Astrocyte (in vitro differentiated cells and primary cell): ENCODE data around the gene GFER. TPM values are rescaled to one million over a fixed set of nuclear protein-coding genes. Genes with fewer than 3 reads are reported as not detected.

ENCODE experiments used
- DNase-seq: peaks from one replicate; pipeline ENCODE4 v3.0.0-alpha.2; 2010; ENCODE audit warnings: low read depth
- FAIRE-seq: peaks from 2 replicates; lab custom pipeline; 2011; peaks lifted over from hg19 to GRCh38; lab: Jason Lieb, UNC
- H2AFZ ChIP-seq: 2 replicates; pipeline ENCODE4 v1.6.0; 2012; ENCODE audit warnings: low read depth, low read length, inconsistent platforms
- H3K27ac ChIP-seq: 2 replicates; pipeline ENCODE4 v1.5.1; 2011; ENCODE audit warnings: low read depth, low read length, inconsistent platforms
- H3K27me3 ChIP-seq: 2 replicates; pipeline ENCODE4 v1.6.0; 2011; ENCODE audit warnings: low read length, inconsistent platforms; ENCODE audit not compliant: insufficient read depth
- H3K36me3 ChIP-seq: 2 replicates; pipeline ENCODE4 v1.5.1; 2011; ENCODE audit warnings: low read length, inconsistent platforms; ENCODE audit not compliant: insufficient read depth
- H3K4me1 ChIP-seq: 2 replicates; pipeline ENCODE4 v1.5.1; 2011; ENCODE audit warnings: low read length, inconsistent platforms; ENCODE audit not compliant: insufficient read depth
- H3K4me2 ChIP-seq: 2 replicates; pipeline ENCODE4 v1.6.0; 2012; ENCODE audit warnings: low read length, inconsistent platforms
- H3K4me3 ChIP-seq: 2 replicates; pipeline ENCODE4 v1.5.1; 2011; ENCODE audit warnings: low read depth, mild to moderate bottlenecking, low read length, inconsistent platforms; ENCODE audit not compliant: insufficient read depth
- H3K79me2 ChIP-seq: 2 replicates; pipeline ENCODE4 v1.6.0; 2012; ENCODE audit warnings: mild to moderate bottlenecking, low read length, inconsistent platforms; ENCODE audit not compliant: insufficient read depth
- H3K9ac ChIP-seq: 2 replicates; pipeline ENCODE4 v1.6.0; 2012; ENCODE audit warnings: mild to moderate bottlenecking, low read length, inconsistent platforms
- H3K9me3 ChIP-seq: 2 replicates; pipeline ENCODE4 v1.5.1; 2012; ENCODE audit warnings: low read depth, mild to moderate bottlenecking, low read length, inconsistent platforms; ENCODE audit not compliant: insufficient read depth
- H4K20me1 ChIP-seq: 2 replicates; pipeline ENCODE4 v1.6.0; 2012; ENCODE audit warnings: low read length, inconsistent platforms; ENCODE audit not compliant: insufficient read depth
- H3K27ac Mint-ChIP-seq: one replicate; pipeline ENCODE4 v1.8.0; 2021; ENCODE audit warnings: mild to moderate bottlenecking, mixed read lengths; ENCODE audit not compliant: unreplicated experiment
- H3K27me3 Mint-ChIP-seq: one replicate; pipeline ENCODE4 v1.8.0; 2021; ENCODE audit warnings: low read depth, mixed read lengths; ENCODE audit not compliant: unreplicated experiment
- H3K36me3 Mint-ChIP-seq: one replicate; pipeline ENCODE4 v1.8.0; 2021; ENCODE audit warnings: low read depth, mixed read lengths; ENCODE audit not compliant: unreplicated experiment
- H3K4me1 Mint-ChIP-seq: one replicate; pipeline ENCODE4 v1.8.0; 2021; ENCODE audit warnings: low read depth, mixed read lengths; ENCODE audit not compliant: unreplicated experiment
- H3K4me3 Mint-ChIP-seq: one replicate; pipeline ENCODE4 v1.8.0; 2021; ENCODE audit warnings: mild to moderate bottlenecking, moderate library complexity, mixed read lengths; ENCODE audit not compliant: unreplicated experiment
- H3K9me3 Mint-ChIP-seq: one replicate; pipeline ENCODE4 v1.8.0; 2021; ENCODE audit warnings: mild to moderate bottlenecking, mixed read lengths; ENCODE audit not compliant: unreplicated experiment
- CTCF ChIP-seq: IDR thresholded peaks from 2 replicates; pipeline ENCODE4 v1.5.1; 2011; ENCODE audit warnings: low read depth, mild to moderate bottlenecking, inconsistent platforms, low read length, moderate library complexity; ENCODE audit not compliant: insufficient read depth
- EZH2 ChIP-seq: IDR thresholded peaks from 2 replicates; pipeline ENCODE4 v1.6.1; 2012; ENCODE audit warnings: mild to moderate bottlenecking, low read length, inconsistent platforms; ENCODE audit not compliant: insufficient read depth
- total RNA-seq: library from RNA; stranded (reverse); gene quantifications from 2 replicates; pipeline ENCODE4 v1.2.1, GENCODE V29; 2021

Gene GFER
- total RNA-seq, 1 donor from 2014 or later: 30.4 TPM

DNA sequence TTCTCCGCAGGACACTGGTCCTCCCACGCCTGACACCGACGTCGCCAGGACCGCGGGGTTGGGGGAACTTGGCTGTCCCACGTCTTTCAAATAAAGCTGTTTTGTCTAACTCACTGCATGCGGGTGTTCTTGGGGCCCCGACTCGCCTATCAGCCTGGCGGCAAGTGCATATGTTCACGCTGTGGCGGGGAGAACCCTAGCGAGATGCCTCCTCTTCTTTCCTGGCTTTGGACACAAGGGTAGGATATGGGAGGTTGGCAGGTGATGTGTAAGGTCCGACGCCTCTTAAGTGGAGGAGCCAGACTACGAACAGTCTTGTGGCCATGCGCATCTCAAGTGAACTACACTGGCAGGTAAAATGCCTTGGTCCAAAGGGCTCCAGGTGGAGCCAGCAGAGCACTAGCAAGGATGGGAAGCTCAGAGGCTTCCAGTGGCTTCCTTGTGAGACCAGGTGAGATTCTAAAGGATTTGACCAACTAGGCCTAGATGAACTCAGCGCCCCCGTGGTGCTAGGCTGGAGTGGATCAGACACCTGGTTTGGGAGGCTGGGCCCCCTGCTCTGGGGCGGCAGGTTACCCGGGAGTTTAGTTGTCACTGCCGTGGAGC is 18.5 kb upstream of the GFER start:
- DNase-seq (no peak), FAIRE-seq (no peak)
- Histone ChIP-seq H3K36me3 (peaks cover 9% of the 10 kb centered on the region), H3K4me1 (peaks cover 33% of the 10 kb centered on the region), H3K27me3 (no peaks in the 10 kb centered on the region), H2AFZ (peak overlapping the region; percentile 70), H3K79me2 (peaks cover 63% of the 10 kb centered on the region), H3K4me3 (peak overlapping the region; percentile 91), H3K9me3 (no peaks in the 10 kb centered on the region), H4K20me1 (peaks cover 46% of the 10 kb centered on the region), H3K4me2 (peak overlapping the region; percentile 99), H3K9ac (peak overlapping the region; percentile 92), H3K27ac (peak overlapping the region; percentile 96)
- peaks cover 20% of the 10 kb centered on the region for H3K4me1 Mint-ChIP-seq
- H3K9me3 Mint-ChIP-seq: no peaks in the 10 kb centered on the region
- no peak for TF ChIP-seq EZH2
- TF ChIP-seq CTCF: no peak
- H3K4me3 Mint-ChIP-seq: peak overlapping the region; percentile 97
- H3K27me3 Mint-ChIP-seq: no peaks in the 10 kb centered on the region
- H3K27ac Mint-ChIP-seq: peak overlapping the region; percentile 95
- peaks cover 20% of the 10 kb centered on the region for H3K36me3 Mint-ChIP-seq

DNA sequence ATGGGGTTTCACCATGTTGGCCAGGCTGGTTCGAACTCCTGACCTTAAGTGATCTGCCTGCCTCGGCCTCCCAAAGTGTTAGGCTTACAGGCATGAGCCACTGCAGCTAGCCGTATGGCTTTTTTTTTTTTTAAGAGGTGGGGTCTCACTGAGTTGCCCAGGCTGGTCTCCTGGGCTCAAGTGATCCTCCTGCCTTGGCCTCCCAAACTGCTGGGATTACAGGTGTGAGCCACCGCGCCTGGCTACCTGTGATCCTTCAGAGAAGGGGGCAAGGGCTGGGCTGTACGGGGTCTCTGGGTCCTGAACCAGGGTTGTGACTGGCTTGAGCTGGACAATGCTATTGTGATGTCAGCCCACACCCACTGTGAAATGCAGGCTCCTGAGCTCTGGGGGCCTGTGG is 17.5 kb upstream of the GFER start, which contains the start of gene RNF151:
RNF151 (plus strand) TSS at position 397 of the 400 bp plus-strand sequence. CDS start 26 bp downstream, outside the sequence.
- DNase-seq (no peak), FAIRE-seq (no peak)
- Histone ChIP-seq H3K9me3 (no peaks in the 10 kb centered on the region), H4K20me1 (peaks cover 37% of the 10 kb centered on the region), H3K27ac (peak within 1 kb of the TSS; percentile 96), H3K9ac (peak within 1 kb of the TSS; percentile 92), H3K79me2 (peaks cover 59% of the 10 kb centered on the region), H3K4me3 (peak within 1 kb of the TSS; percentile 91), H3K4me1 (peaks cover 33% of the 10 kb centered on the region), H3K36me3 (peaks cover 9% of the 10 kb centered on the region), H2AFZ (no peak within 1 kb of the TSS), H3K27me3 (no peaks in the 10 kb centered on the region), H3K4me2 (peak within 1 kb of the TSS; percentile 99)
- Mint-ChIP-seq H3K9me3 (no peaks in the 10 kb centered on the region), H3K36me3 (peaks cover 18% of the 10 kb centered on the region), H3K4me1 (peaks cover 19% of the 10 kb centered on the region), H3K27me3 (no peaks in the 10 kb centered on the region), H3K27ac (peak within 1 kb of the TSS; percentile 95), H3K4me3 (peak within 1 kb of the TSS; percentile 97)
- TF ChIP-seq CTCF: no peak
- no peak for TF ChIP-seq EZH2
